Activated CD4-positive, alpha-beta T cell treated with anti-CD3 and anti-CD28 coated beads, Interleukin-2, amount 10 ng/mL, durations not matched to agents 24 days and 14 days (primary cell): ENCODE results near the gene GLUL. TPM values are rescaled to one million over a fixed set of nuclear protein-coding genes. Genes with fewer than 3 reads are reported as not detected.
"Not testable (repeated sequence)": the region's sequence is repeated elsewhere in the genome, so short reads cannot be mapped to it uniquely, and the experiment has no call there.

Source experiments
- DNase-seq: peaks from one replicate; pipeline ENCODE4 v3.0.0; 2022
- H3K27ac Mint-ChIP-seq: one replicate; pipeline ENCODE4 v1.8.0; 2022; ENCODE audit warnings: mild to moderate bottlenecking, mixed read lengths
- H3K27me3 Mint-ChIP-seq: one replicate; pipeline ENCODE4 v1.8.0; 2022; ENCODE audit warnings: mixed read lengths
- H3K36me3 Mint-ChIP-seq: one replicate; pipeline ENCODE4 v1.8.0; 2022; ENCODE audit warnings: low read depth, mild to moderate bottlenecking, mixed read lengths
- H3K4me1 Mint-ChIP-seq: one replicate; pipeline ENCODE4 v1.8.0; 2021; ENCODE audit warnings: mixed read lengths
- H3K4me3 Mint-ChIP-seq: one replicate; pipeline ENCODE4 v1.8.0; 2022; ENCODE audit warnings: mild to moderate bottlenecking, moderate library complexity, mixed read lengths
- H3K9me3 Mint-ChIP-seq: one replicate; pipeline ENCODE4 v1.8.0; 2021; ENCODE audit warnings: mixed read lengths
- intact Hi-C: fragments of 100-400 bp; cut with micrococcal nuclease; formaldehyde crosslinking; loops from one replicate; pipeline ENCODE4 v1.15.1; 2023
- total RNA-seq: library from RNA; stranded (reverse); gene quantifications from 2 replicates; pipeline ENCODE4 v1.2.3, GENCODE V29; 2022

The GLUL gene
- total RNA-seq, 1 donor from 2014 or later, result 78.1 TPM

GRCh38 chr1:182338806-182339370, 52.7 kb downstream of the GLUL start:
- H3K36me3 Mint-ChIP-seq, result no peaks in the 10 kb centered on the region
- H3K4me1 Mint-ChIP-seq, result no peaks in the 10 kb centered on the region
- intact Hi-C loops, result no loop called here
- no peak overlapping the region for H3K4me3 Mint-ChIP-seq
- H3K27ac Mint-ChIP-seq, result no peak overlapping the region
- H3K27me3 Mint-ChIP-seq, result peaks cover 4% of the 10 kb centered on the region
- DNase-seq, result no peak
- H3K9me3 Mint-ChIP-seq, result no peaks in the 10 kb centered on the region

- H3K4me1 Mint-ChIP-seq, result no peaks in the 10 kb centered on the region
Measured at GRCh38 chr1:182337736-182338571, 53.6 kb downstream of the GLUL start.

GRCh38 chr1:182335771-182336566, 55.6 kb downstream of the GLUL start:
- Mint-ChIP-seq H3K36me3 (no peaks in the 10 kb centered on the region), H3K27me3 (peaks cover 4% of the 10 kb centered on the region), H3K9me3 (no peaks in the 10 kb centered on the region), H3K27ac (no peak overlapping the region), H3K4me3 (no peak overlapping the region), H3K4me1 (no peaks in the 10 kb centered on the region)
- no peak for DNase-seq
- intact Hi-C loops, result no loop called here

More at GRCh38 chr1:182337736-182338571, 53.6 kb downstream of the GLUL start:
- H3K4me3 Mint-ChIP-seq, result no peak overlapping the region
- H3K9me3 Mint-ChIP-seq, result no peaks in the 10 kb centered on the region
- intact Hi-C loops, result no loop called here
- no peaks in the 10 kb centered on the region for H3K36me3 Mint-ChIP-seq
- H3K27me3 Mint-ChIP-seq, result peaks cover 4% of the 10 kb centered on the region
- no peak overlapping the region for H3K27ac Mint-ChIP-seq
- no peak for DNase-seq

GRCh38 chr1:182333071-182333571, 58.5 kb downstream of the GLUL start:
- DNase-seq, H3K9me3 Mint-ChIP-seq, intact Hi-C loops, H3K4me1 Mint-ChIP-seq, H3K36me3 Mint-ChIP-seq, H3K4me3 Mint-ChIP-seq, H3K27ac Mint-ChIP-seq, H3K27me3 Mint-ChIP-seq: not testable (repeated sequence)

- Mint-ChIP-seq H3K36me3 (no peaks in the 10 kb centered on the region), H3K27ac (no peak overlapping the region), H3K27me3 (peaks cover 4% of the 10 kb centered on the region), H3K4me3 (no peak overlapping the region), H3K9me3 (no peaks in the 10 kb centered on the region), H3K4me1 (no peaks in the 10 kb centered on the region)
- DNase-seq, result no peak
- intact Hi-C loops, result no loop called here
Measured at GRCh38 chr1:182332261-182333060, 59.1 kb downstream of the GLUL start.

Other genes starting within 250 kb of the GLUL start
- gene TEDDM1, start 8.9 kb upstream of the GLUL start, total RNA-seq, result not detected in 2 replicates
- gene RGSL1, start 58.4 kb upstream of the GLUL start, total RNA-seq, result not detected in 2 replicates
- 3.4 and 4.8 TPM in 2 replicates for gene RNASEL, start 197.5 kb upstream of the GLUL start, total RNA-seq
- gene RGS16, start 212.6 kb upstream of the GLUL start, total RNA-seq, result 94.3 and 94.7 TPM in 2 replicates